Common myeloid progenitor, CD34-positive (primary cell): ENCODE measurements around the gene ZNF524.

Experiments used
- CTCF ChIA-PET: fragments of 350-600 bp; sonication (Branson Sonifier 250); formaldehyde crosslinking; loops from one replicate; lab custom pipeline; 2021; ENCODE audit warnings: antibody characterized with exemption; lab: Charles Lee
- POLR2A ChIA-PET: fragments of 350-600 bp; sonication (Branson Sonifier 250); formaldehyde crosslinking; loops from one replicate; lab custom pipeline; 2021; ENCODE audit warnings: antibody characterized with exemption; lab: Charles Lee
- DNase-seq, 3 donors: peaks; one replicate each; pipeline versions ENCODE4 v3.0.0 to v3.0.0-alpha.2; 2013
- H3K27ac ChIP-seq, 2 experiments: 1 replicate in 1 of 2; 2 replicates in 1 of 2; pipeline ENCODE4 v1.7.0; 2013; ENCODE audit warnings: inconsistent platforms in 2 of 2, low read length in 2 of 2, mild to moderate bottlenecking in 2 of 2, low read depth in 1 of 2, moderate library complexity in 1 of 2; ENCODE audit not compliant: severe bottlenecking in 2 of 2, insufficient read depth in 1 of 2, poor library complexity in 1 of 2
- H3K27me3 ChIP-seq, 5 experiments: replicated peaks in 2 of 5; 1 replicate in 3 of 5; 2 replicates in 2 of 5; pipeline versions ENCODE4 v1.6.1 to v1.7.0; 2013; ENCODE audit warnings: low read length in 4 of 5, mild to moderate bottlenecking in 2 of 5, moderate library complexity in 2 of 5, inconsistent platforms in 1 of 5; ENCODE audit not compliant: insufficient read depth in 5 of 5, control insufficient read depth in 4 of 5
- H3K36me3 ChIP-seq, 4 experiments: 1 replicate in 2 of 4; 2 replicates in 2 of 4; pipeline versions ENCODE4 v1.6.1 to v1.7.0; 2013; ENCODE audit warnings: low read length in 3 of 4, control low read depth in 1 of 4, mild to moderate bottlenecking in 1 of 4; ENCODE audit not compliant: control insufficient read depth in 4 of 4, insufficient read depth in 4 of 4
- H3K4me1 ChIP-seq, 4 experiments: 1 replicate in 3 of 4; 2 replicates in 1 of 4; pipeline versions ENCODE4 v1.6.1 to v1.7.1; 2013; ENCODE audit warnings: low read length in 3 of 4, mild to moderate bottlenecking in 3 of 4, control low read depth in 1 of 4, inconsistent platforms in 1 of 4, moderate library complexity in 1 of 4; ENCODE audit not compliant: control insufficient read depth in 4 of 4, insufficient read depth in 4 of 4; ENCODE audit errors: control extremely low read depth in 1 of 4
- H3K4me3 ChIP-seq, 7 experiments: 1 replicate in 4 of 7; 2 replicates in 3 of 7; pipeline versions ENCODE4 v1.5.1 to v1.7.0; 2013; ENCODE audit warnings: mild to moderate bottlenecking in 7 of 7, low read length in 6 of 7, moderate library complexity in 6 of 7, inconsistent platforms in 2 of 7, low read depth in 2 of 7, control low read depth in 1 of 7; ENCODE audit not compliant: insufficient read depth in 4 of 7, control insufficient read depth in 1 of 7; ENCODE audit errors: extremely low read depth in 1 of 7
- H3K9me3 ChIP-seq, 5 experiments: 1 replicate in 4 of 5; 2 replicates in 1 of 5; pipeline versions ENCODE4 v1.6.1 to v1.7.1; 2013; ENCODE audit warnings: low read length in 4 of 5, mild to moderate bottlenecking in 2 of 5, inconsistent platforms in 1 of 5, low read depth in 1 of 5, moderate library complexity in 1 of 5; ENCODE audit not compliant: control insufficient read depth in 4 of 5, insufficient read depth in 2 of 5; ENCODE audit errors: control extremely low read depth in 1 of 5
- WGBS: methylation state at CpG from one replicate; pipeline ENCODE4 v1.1.5; 2013; ENCODE audit not compliant: insufficient coverage; 5-methylcytosine and 5-hydroxymethylcytosine counted together

Gene ZNF524

GRCh38 chr19:55593096-55593772, 6.9 kb upstream of the ZNF524 start:
- H3K4me3 ChIP-seq = no peak overlapping the region
- ChIA-PET POLR2A (no interaction called here), CTCF (interaction anchor here (1.0 kb wide), 1 partner anchor 10 kb away, joined by 3 read pairs; no protein-coding TSS in a partner anchor)
- peaks cover 0 to 2% (median 0%) of the 10 kb centered on the region in 5 experiments for H3K9me3 ChIP-seq
- H3K27ac ChIP-seq = no peak overlapping the region
- no peak for DNase-seq
- H3K4me1 ChIP-seq = peaks cover 0 to 2% (median under 1%) of the 10 kb centered on the region in 4 experiments
- H3K36me3 ChIP-seq = peaks cover 11 to 52% (median 32%) of the 10 kb centered on the region in 4 experiments
- 94% methylated on average over 56 of the region's 68 CpGs for WGBS
- no peaks in the 10 kb centered on the region for H3K27me3 ChIP-seq

GRCh38 chr19:55594996-55595545, 5.0 kb upstream of the ZNF524 start:
- 100% methylated on average over 3 of the region's 4 CpGs for WGBS
- DNase-seq = no peak
- Histone ChIP-seq H3K9me3 (peaks cover 0 to 2% (median 0%) of the 10 kb centered on the region in 5 experiments), H3K36me3 (peaks cover 11 to 52% (median 32%) of the 10 kb centered on the region in 4 experiments), H3K4me3 (no peak overlapping the region), H3K27ac (no peak overlapping the region), H3K27me3 (no peaks in the 10 kb centered on the region), H3K4me1 (peaks cover 0 to 8% (median 5%) of the 10 kb centered on the region in 4 experiments)
- POLR2A ChIA-PET = interaction anchor here (0.8 kb wide), 1 partner anchor 9 kb away, joined by 4 read pairs; no protein-coding TSS in a partner anchor
- CTCF ChIA-PET = no interaction called here

- POLR2A ChIA-PET = no interaction called here
- Histone ChIP-seq H3K27ac (no peak overlapping the region), H3K4me3 (no peak overlapping the region), H3K9me3 (peaks cover 0 to 2% (median 0%) of the 10 kb centered on the region in 5 experiments), H3K27me3 (no peaks in the 10 kb centered on the region), H3K36me3 (peaks cover 11 to 52% (median 31%) of the 10 kb centered on the region in 4 experiments), H3K4me1 (peaks cover 0 to 15% (median 12%) of the 10 kb centered on the region in 4 experiments)
- WGBS = 100% methylated on average over 3 of the region's 3 CpGs
- CTCF ChIA-PET = no interaction called here
- DNase-seq = no peak
Observed at GRCh38 chr19:55596304-55596703, 3.8 kb upstream of the ZNF524 start.

GRCh38 chr19:55597501-55597921, 2.6 kb upstream of the ZNF524 start:
- Histone ChIP-seq H3K4me3 (no peak overlapping the region), H3K27me3 (no peaks in the 10 kb centered on the region), H3K9me3 (peaks cover 0 to 2% (median 0%) of the 10 kb centered on the region in 5 experiments), H3K4me1 (peaks cover 0 to 17% (median 12%) of the 10 kb centered on the region in 4 experiments), H3K27ac (no peak overlapping the region), H3K36me3 (peaks cover 11 to 47% (median 25%) of the 10 kb centered on the region in 4 experiments)
- no peak for DNase-seq
- CTCF ChIA-PET = interaction anchor here (1.0 kb wide), 1 partner anchor 83 kb away, joined by 3 read pairs; no protein-coding TSS in a partner anchor
- POLR2A ChIA-PET = no interaction called here
- WGBS = 98% methylated on average over 20 of the region's 30 CpGs

- POLR2A ChIA-PET = interaction anchor here (2.2 kb wide), 1 partner anchor 13 kb away, joined by 10 read pairs; no protein-coding TSS in a partner anchor
- CTCF ChIA-PET = interaction anchor here (1.0 to 1.4 kb wide), 2 partner anchors 40 to 83 kb away, joined by 3 read pairs; no protein-coding TSS in a partner anchor
- 89% methylated on average over 8 of the region's 9 CpGs for WGBS
- no peak for DNase-seq
- H3K4me3 ChIP-seq = peak overlapping the region in 1 of 7 experiments; percentile 92
- peaks cover 0 to 2% (median 0%) of the 10 kb centered on the region in 5 experiments for H3K9me3 ChIP-seq
- peaks cover 0 to 17% (median 12%) of the 10 kb centered on the region in 4 experiments for H3K4me1 ChIP-seq
- H3K36me3 ChIP-seq = peaks cover 11 to 43% (median 25%) of the 10 kb centered on the region in 4 experiments
- no peaks in the 10 kb centered on the region for H3K27me3 ChIP-seq
- no peak overlapping the region for H3K27ac ChIP-seq
Observed at GRCh38 chr19:55598034-55598433, 2.1 kb upstream of the ZNF524 start.

GRCh38 chr19:55598719-55599467, 1.2 kb upstream of the ZNF524 start:
- CTCF ChIA-PET = interaction anchor here (1.4 to 2.5 kb wide), 3 partner anchors 20 to 39 kb away, joined by 3 to 12 read pairs (median 4); no protein-coding TSS in a partner anchor
- H3K9me3 ChIP-seq = peaks cover 0 to 2% (median 0%) of the 10 kb centered on the region in 5 experiments
- H3K27ac ChIP-seq = peak overlapping the region; percentile 93 to 95
- 8% methylated on average over 19 of the region's 26 CpGs for WGBS
- POLR2A ChIA-PET = interaction anchor here (0.8 to 2.2 kb wide), 5 partner anchors 13 to 137 kb away, joined by 3 to 10 read pairs (median 5); partner anchors contain the start of genes ISOC2 and ZNF784
- H3K36me3 ChIP-seq = peaks cover 11 to 35% (median 23%) of the 10 kb centered on the region in 4 experiments
- H3K4me1 ChIP-seq = peaks cover 0 to 22% (median 15%) of the 10 kb centered on the region in 4 experiments
- peak overlapping the region; percentile 89 to 98 (median 95) for H3K4me3 ChIP-seq
- peak; percentile 94 to 97 (median 96) for DNase-seq
- H3K27me3 ChIP-seq = no peaks in the 10 kb centered on the region
